Glutamatergic neuron (in vitro differentiated cells): ENCODE results near the gene NNT. TPM values are rescaled to one million over a fixed set of nuclear protein-coding genes. Genes with fewer than 3 reads are reported as not detected.
"Not testable (repeated sequence)": the region's sequence is repeated elsewhere in the genome, so short reads cannot be mapped to it uniquely, and the experiment has no call there.

Experiments used
- DNase-seq: peaks from one replicate; pipeline ENCODE4 v3.0.0; 2022
- H3K27ac Mint-ChIP-seq: one replicate; pipeline ENCODE4 v1.8.0; 2020; ENCODE audit warnings: mild to moderate bottlenecking, mixed read lengths, inconsistent platforms; ENCODE audit not compliant: unreplicated experiment
- H3K27me3 Mint-ChIP-seq: one replicate; pipeline ENCODE4 v1.8.0; 2020; ENCODE audit warnings: mild to moderate bottlenecking, moderate library complexity, mixed read lengths, inconsistent platforms; ENCODE audit not compliant: unreplicated experiment
- H3K36me3 Mint-ChIP-seq: one replicate; pipeline ENCODE4 v1.8.0; 2020; ENCODE audit warnings: mild to moderate bottlenecking, mixed read lengths, inconsistent platforms; ENCODE audit not compliant: unreplicated experiment
- H3K4me1 Mint-ChIP-seq: one replicate; pipeline ENCODE4 v1.8.0; 2020; ENCODE audit warnings: mild to moderate bottlenecking, low read depth, mixed read lengths, inconsistent platforms; ENCODE audit not compliant: unreplicated experiment
- H3K4me3 Mint-ChIP-seq: one replicate; pipeline ENCODE4 v1.8.0; 2020; ENCODE audit warnings: mild to moderate bottlenecking, mixed read lengths, inconsistent platforms; ENCODE audit not compliant: unreplicated experiment
- H3K9me3 Mint-ChIP-seq: one replicate; pipeline ENCODE4 v1.8.0; 2020; ENCODE audit warnings: mild to moderate bottlenecking, moderate library complexity, mixed read lengths, inconsistent platforms; ENCODE audit not compliant: unreplicated experiment
- CTCF ChIP-seq: fragments of 200-600 bp; sonication (generic); IDR thresholded peaks from one replicate; pipeline ENCODE4 v1.5.0; 2021; ENCODE audit not compliant: partially characterized antibody, unreplicated experiment
- total RNA-seq: library from RNA; stranded (reverse); fragmentation: NEBNext Ultra II Directional; extraction: Animal tissue kit (Norgen Biotek cat#: 25700); gene quantifications from one replicate; pipeline ENCODE4 v1.2.1, GENCODE V29; 2021; ENCODE audit not compliant: unreplicated experiment

The NNT gene
- total RNA-seq, 1 donor from 2014 or later, result 152 TPM

GRCh38 chr5:43659075-43659474 lies 56.1 kb downstream of the NNT start:
- Mint-ChIP-seq H3K27ac (no peak overlapping the region), H3K27me3 (peaks cover 2% of the 10 kb centered on the region), H3K9me3 (no peaks in the 10 kb centered on the region), H3K4me3 (no peak overlapping the region), H3K4me1 (peaks cover 4% of the 10 kb centered on the region), H3K36me3 (peaks cover 5% of the 10 kb centered on the region)
- DNase-seq, result no peak
- no peak for TF ChIP-seq CTCF

DNA sequence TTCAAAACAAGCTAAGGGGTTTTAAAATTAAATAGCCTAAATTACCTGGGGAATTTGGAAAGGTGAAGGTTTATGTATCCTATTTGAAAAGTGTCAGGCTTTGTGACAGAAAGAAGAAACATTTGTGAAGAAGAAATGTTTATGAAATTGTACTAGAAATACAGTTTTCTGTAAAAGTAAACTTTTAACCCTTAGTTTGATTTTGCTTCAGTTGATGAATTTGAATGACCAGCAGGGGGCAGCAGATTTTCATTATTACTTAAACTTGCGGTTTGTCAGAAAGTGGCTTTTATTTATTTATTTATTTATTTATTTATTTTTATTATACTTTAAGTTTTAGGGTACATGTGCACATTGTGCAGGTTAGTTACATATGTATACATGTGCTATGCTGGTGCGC lies 58.1 kb downstream of the NNT start:
- Mint-ChIP-seq H3K36me3 (peaks cover 5% of the 10 kb centered on the region), H3K27me3 (peaks cover 6% of the 10 kb centered on the region), H3K9me3 (peaks cover 4% of the 10 kb centered on the region), H3K27ac (no peak overlapping the region), H3K4me3 (no peak overlapping the region), H3K4me1 (peaks cover 8% of the 10 kb centered on the region)
- no peak for DNase-seq
- TF ChIP-seq CTCF, result peak; percentile 81

DNA sequence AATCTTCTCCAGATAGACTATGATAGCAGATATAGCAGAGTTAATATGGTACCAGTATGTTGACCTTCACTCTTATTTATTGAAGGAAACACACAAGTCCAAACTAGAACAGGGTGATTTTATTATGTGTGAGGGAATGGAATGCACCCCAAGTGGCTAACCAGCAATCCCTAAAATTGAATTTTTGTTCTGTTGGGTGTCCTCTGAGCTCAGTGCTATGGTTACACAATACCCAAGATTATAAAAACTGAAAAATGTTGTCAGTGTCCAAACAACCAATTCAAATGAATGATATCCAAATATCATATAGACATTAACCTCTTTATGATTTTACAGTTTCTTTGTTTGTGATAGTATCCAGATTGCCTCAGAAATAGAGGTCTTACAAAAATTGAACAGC lies 60.9 kb downstream of the NNT start:
- H3K4me1 Mint-ChIP-seq, result peaks cover 8% of the 10 kb centered on the region
- no peak for DNase-seq
- H3K27ac Mint-ChIP-seq, result peak overlapping the region; percentile 71
- peaks cover 6% of the 10 kb centered on the region for H3K27me3 Mint-ChIP-seq
- H3K4me3 Mint-ChIP-seq, result no peak overlapping the region
- H3K9me3 Mint-ChIP-seq, result peaks cover 4% of the 10 kb centered on the region
- TF ChIP-seq CTCF, result no peak
- H3K36me3 Mint-ChIP-seq, result peaks cover 5% of the 10 kb centered on the region

DNA sequence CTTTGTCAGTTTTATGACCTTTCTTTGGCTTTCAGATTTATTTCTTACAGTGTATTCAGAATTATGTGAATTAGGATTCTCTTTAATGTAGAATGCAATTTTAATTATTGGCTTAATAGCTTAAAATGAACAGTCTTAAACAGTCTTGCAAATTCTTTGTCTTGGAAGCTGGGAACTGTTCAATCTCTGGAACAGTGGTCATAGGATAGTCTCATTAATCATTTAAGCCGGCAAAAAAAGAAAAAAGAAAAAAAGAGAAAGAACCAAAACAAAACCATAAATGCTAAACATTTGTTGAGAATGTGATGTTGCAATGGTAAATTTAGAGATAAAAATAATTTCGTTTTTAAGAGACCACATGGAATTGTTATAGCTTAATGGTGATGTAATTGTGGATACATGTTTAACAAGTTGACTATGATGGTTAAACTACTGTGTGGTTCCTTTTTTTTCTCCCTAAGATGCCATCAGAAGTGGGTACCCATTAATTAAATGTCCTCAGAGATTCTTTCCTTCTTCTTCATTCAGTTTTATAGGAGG lies 61.6 kb downstream of the NNT start:
- peak overlapping the region; percentile 16 for H3K4me3 Mint-ChIP-seq
- H3K27me3 Mint-ChIP-seq, result peaks cover 6% of the 10 kb centered on the region

GRCh38 chr5:43665749-43666148 lies 62.8 kb downstream of the NNT start:
- H3K4me3 Mint-ChIP-seq, H3K9me3 Mint-ChIP-seq, H3K4me1 Mint-ChIP-seq, H3K27me3 Mint-ChIP-seq, H3K36me3 Mint-ChIP-seq: not testable (repeated sequence)
- H3K27ac Mint-ChIP-seq, result peak overlapping the region; percentile 81
- peak; percentile 28 for DNase-seq

More for the DNA sequence above, 61.6 kb downstream of the NNT start:
- no peak for DNase-seq
- Mint-ChIP-seq H3K9me3 (peaks cover 4% of the 10 kb centered on the region), H3K36me3 (peaks cover 5% of the 10 kb centered on the region), H3K27ac (peak overlapping the region; percentile 92), H3K4me1 (peaks cover 8% of the 10 kb centered on the region)
- TF ChIP-seq CTCF, result no peak

- not testable (repeated sequence) for H3K27me3 Mint-ChIP-seq, DNase-seq, H3K4me1 Mint-ChIP-seq, H3K36me3 Mint-ChIP-seq, H3K27ac Mint-ChIP-seq, H3K9me3 Mint-ChIP-seq, H3K4me3 Mint-ChIP-seq
These were observed 63.7 kb downstream of the NNT start for GRCh38 chr5:43666728-43667127.

DNA sequence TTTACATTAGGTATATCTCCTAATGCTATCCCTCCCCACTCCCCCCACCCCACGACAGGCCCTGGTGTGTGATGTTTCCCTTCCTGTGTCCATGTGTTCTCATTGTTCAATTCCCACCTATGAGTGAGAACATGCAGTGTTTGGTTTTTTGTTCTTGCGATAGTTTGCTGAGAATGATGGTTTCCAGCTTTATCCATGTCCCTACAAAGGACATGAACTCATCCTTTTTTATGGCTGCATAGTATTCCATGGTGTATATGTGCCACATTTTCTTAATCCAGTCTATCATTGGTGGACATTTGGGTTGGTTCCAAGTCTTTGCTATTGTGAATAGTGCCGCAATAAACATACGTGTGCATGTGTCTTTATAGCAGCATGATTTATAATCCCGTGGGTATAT lies 64.4 kb downstream of the NNT start:
- not testable (repeated sequence) for H3K27me3 Mint-ChIP-seq, DNase-seq, H3K36me3 Mint-ChIP-seq, H3K27ac Mint-ChIP-seq, H3K9me3 Mint-ChIP-seq, H3K4me1 Mint-ChIP-seq, H3K4me3 Mint-ChIP-seq
